Neuronal stem cell (in vitro differentiated cells): ENCODE results near the gene CHST8.

Experiments
- DNase-seq: peaks from one replicate; pipeline ENCODE4 v3.0.0-alpha.2; 2013; ENCODE audit warnings: low spot score
- H2AFZ ChIP-seq: one replicate; pipeline ENCODE4 v1.6.1; 2013; ENCODE audit warnings: mild to moderate bottlenecking, low read length, inconsistent platforms
- H2AK5ac ChIP-seq: 2 replicates; pipeline ENCODE4 v1.6.1; 2013; ENCODE audit warnings: low read depth, mild to moderate bottlenecking, inconsistent platforms, low read length, moderate library complexity, mixed read lengths
- H2BK120ac ChIP-seq: 2 replicates; pipeline ENCODE4 v1.6.1; 2013; ENCODE audit warnings: low read depth, mild to moderate bottlenecking, inconsistent platforms, low read length, moderate library complexity, mixed read lengths
- H2BK12ac ChIP-seq: one replicate; pipeline ENCODE4 v1.6.1; 2013; ENCODE audit warnings: low read length, inconsistent platforms
- H2BK15ac ChIP-seq: 2 replicates; pipeline ENCODE4 v1.6.1; 2013; ENCODE audit warnings: mild to moderate bottlenecking, low read length, inconsistent platforms, mixed read lengths
- H2BK5ac ChIP-seq: one replicate; pipeline ENCODE4 v1.6.1; 2013; ENCODE audit warnings: inconsistent platforms, mild to moderate bottlenecking, low read length, moderate library complexity
- H3K14ac ChIP-seq: one replicate; pipeline ENCODE4 v1.6.1; 2013; ENCODE audit warnings: low read length, inconsistent platforms
- H3K18ac ChIP-seq: 2 replicates; pipeline ENCODE4 v1.6.1; 2013; ENCODE audit warnings: low read length, inconsistent platforms
- H3K23ac ChIP-seq: 2 replicates; pipeline ENCODE4 v1.6.1; 2013; ENCODE audit warnings: low read depth, mild to moderate bottlenecking, mixed read lengths, low read length, inconsistent platforms; ENCODE audit not compliant: poor library complexity
- H3K27ac ChIP-seq: replicated peaks from 3 replicates; pipeline ENCODE4 v1.5.1; 2013; ENCODE audit warnings: low read length, inconsistent platforms
- H3K27me3 ChIP-seq, 3 experiments: 2 replicates each; pipeline ENCODE4 v1.6.1; 2013; ENCODE audit warnings: low read length in 3 of 3, mild to moderate bottlenecking in 2 of 3, inconsistent platforms in 1 of 3, low read depth in 1 of 3, mixed read lengths in 1 of 3, moderate library complexity in 1 of 3; ENCODE audit not compliant: control insufficient read depth in 3 of 3, insufficient read depth in 3 of 3
- H3K36me3 ChIP-seq, 2 donors: replicated peaks in 1 of 2; 2 replicates each; pipeline ENCODE4 v1.6.1; 2013; ENCODE audit warnings: low read length in 2 of 2; ENCODE audit not compliant: control insufficient read depth in 2 of 2, insufficient read depth in 2 of 2
- H3K4ac ChIP-seq: 2 replicates; pipeline ENCODE4 v1.6.1; 2013; ENCODE audit warnings: inconsistent platforms, mild to moderate bottlenecking, low read length, moderate library complexity
- H3K4me1 ChIP-seq, 2 donors: 1 replicate in 1 of 2; 2 replicates in 1 of 2; pipeline ENCODE4 v1.6.1; 2013; ENCODE audit warnings: low read length in 2 of 2, low read depth in 1 of 2; ENCODE audit not compliant: control insufficient read depth in 2 of 2, insufficient read depth in 1 of 2
- H3K4me2 ChIP-seq: one replicate; pipeline ENCODE4 v1.6.1; 2013; ENCODE audit warnings: mild to moderate bottlenecking, low read length, inconsistent platforms; ENCODE audit not compliant: insufficient read depth, poor library complexity, severe bottlenecking
- H3K4me3 ChIP-seq, 2 donors: 2 replicates each; pipeline ENCODE4 v1.5.1; 2013; ENCODE audit warnings: low read length in 2 of 2, mild to moderate bottlenecking in 2 of 2, inconsistent platforms in 1 of 2, moderate library complexity in 1 of 2
- H3K79me1 ChIP-seq: one replicate; pipeline ENCODE4 v1.6.1; 2013; ENCODE audit warnings: low read depth, mild to moderate bottlenecking, inconsistent platforms, low read length, moderate library complexity
- H3K9ac ChIP-seq: one replicate; pipeline ENCODE4 v1.6.1; 2013; ENCODE audit warnings: mild to moderate bottlenecking, low read depth, low read length, inconsistent platforms; ENCODE audit not compliant: poor library complexity
- H3K9me3 ChIP-seq, 2 donors: replicated peaks in 1 of 2; 2 replicates each; pipeline versions ENCODE3 to v1.6.1; 2013; ENCODE audit warnings: low read length in 2 of 2, mild to moderate bottlenecking in 2 of 2, inconsistent platforms in 1 of 2, low read depth in 1 of 2, mixed read lengths in 1 of 2, moderate library complexity in 1 of 2; ENCODE audit not compliant: control insufficient read depth in 2 of 2, insufficient read depth in 1 of 2
- H4K8ac ChIP-seq: one replicate; pipeline ENCODE4 v1.6.1; 2013; ENCODE audit warnings: low read depth, mild to moderate bottlenecking, inconsistent platforms, low read length, moderate library complexity
- H4K91ac ChIP-seq: one replicate; pipeline ENCODE4 v1.6.1; 2013; ENCODE audit warnings: low read length, low read depth, mild to moderate bottlenecking, inconsistent platforms; ENCODE audit not compliant: poor library complexity
- WGBS, 2 donors: extraction: QIAGEN DNeasy Blood & Tissue Kit; methylation state at CpG; one replicate each; pipeline ENCODE4 v1.1.7; 2013; ENCODE audit warnings: missing lambda C conversion rate in 2 of 2, mixed read lengths in 1 of 2; ENCODE audit not compliant: insufficient read length in 2 of 2, insufficient replicate concordance in 1 of 2; ENCODE audit errors: extremely low coverage in 2 of 2; 5-methylcytosine and 5-hydroxymethylcytosine counted together

Gene CHST8

DNA sequence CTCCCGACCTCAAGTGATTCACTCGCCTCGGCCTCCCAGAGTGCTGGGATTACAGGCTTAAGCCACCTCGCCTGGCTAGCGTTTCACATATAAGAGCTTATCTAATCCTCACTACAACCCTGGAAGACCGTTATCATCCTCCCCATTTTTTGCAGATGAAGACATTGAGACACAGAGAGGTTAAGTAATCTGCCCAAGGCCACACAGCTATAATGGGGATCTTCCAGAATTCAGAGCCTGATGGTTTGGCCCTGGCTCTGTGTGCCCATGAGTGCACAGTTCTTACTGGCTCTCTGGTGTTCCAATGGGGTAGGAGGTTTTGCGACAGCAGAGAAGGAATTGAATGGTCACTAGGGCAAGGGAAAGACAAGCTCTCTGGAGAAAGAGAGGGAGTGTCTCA lies 158.1 kb downstream of the CHST8 start:
- Histone ChIP-seq H3K4ac (no peak overlapping the region), H3K27me3 (peaks cover 2 to 30% (median 18%) of the 10 kb centered on the region in 3 experiments), H2AFZ (no peak overlapping the region), H3K23ac (no peak overlapping the region), H3K36me3 (no peaks in the 10 kb centered on the region), H2BK12ac (no peak overlapping the region), H2BK5ac (no peak overlapping the region), H2BK15ac (no peak overlapping the region), H3K4me1 (peaks cover 5 to 6% of the 10 kb centered on the region in 2 donors), H3K14ac (no peak overlapping the region), H3K4me2 (no peak overlapping the region), H3K4me3 (no peak overlapping the region), H3K18ac (no peak overlapping the region), H4K91ac (no peak overlapping the region), H3K79me1 (no peaks in the 10 kb centered on the region), H2BK120ac (no peak overlapping the region), H2AK5ac (no peak overlapping the region), H3K9me3 (peaks cover 0 to 4% of the 10 kb centered on the region in 2 donors), H4K8ac (no peak overlapping the region), H3K27ac (no peak overlapping the region), H3K9ac (no peak overlapping the region)
- WGBS, 2 donors: no CpG with 5 or more reads among the region's 7 CpGs
- no peak for DNase-seq

DNA sequence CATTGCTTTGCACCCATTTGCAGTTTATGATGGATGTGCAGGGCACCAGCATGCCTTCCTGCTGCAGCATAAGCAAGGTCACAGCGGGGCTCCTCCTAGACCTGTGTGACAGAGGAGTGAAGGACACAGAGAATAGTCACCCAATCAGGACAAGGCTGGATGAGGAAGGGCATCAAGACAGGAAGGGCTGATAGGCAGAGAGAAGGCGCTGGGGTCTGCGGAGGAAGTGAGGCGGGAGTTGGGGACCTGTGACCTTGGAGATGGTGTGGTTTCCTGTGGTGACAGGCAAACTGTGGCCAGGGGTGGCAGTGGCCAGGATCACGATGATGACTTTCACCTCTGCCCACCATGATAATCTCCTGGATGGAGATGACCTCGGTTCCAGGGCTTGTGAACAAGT lies 158.5 kb downstream of the CHST8 start:
- Histone ChIP-seq H3K27ac (no peak overlapping the region), H3K18ac (no peak overlapping the region), H2BK15ac (no peak overlapping the region), H3K9ac (no peak overlapping the region), H3K4ac (no peak overlapping the region), H3K36me3 (no peaks in the 10 kb centered on the region), H2AFZ (no peak overlapping the region), H3K23ac (no peak overlapping the region), H2BK12ac (no peak overlapping the region), H4K91ac (no peak overlapping the region), H2BK120ac (no peak overlapping the region), H3K79me1 (no peaks in the 10 kb centered on the region), H3K9me3 (peaks cover 0 to 4% of the 10 kb centered on the region in 2 donors), H3K27me3 (peaks cover 2 to 32% (median 18%) of the 10 kb centered on the region in 3 experiments), H2BK5ac (no peak overlapping the region), H3K4me2 (no peak overlapping the region), H3K4me1 (peaks cover 5 to 6% of the 10 kb centered on the region in 2 donors), H3K4me3 (no peak overlapping the region), H4K8ac (no peak overlapping the region), H3K14ac (no peak overlapping the region), H2AK5ac (no peak overlapping the region)
- no peak for DNase-seq
- WGBS, 2 donors: no CpG with 5 or more reads among the region's 6 CpGs

- Histone ChIP-seq H3K4me1 (peaks cover 5 to 6% of the 10 kb centered on the region in 2 donors), H3K18ac (peak overlapping the region; percentile 72), H4K8ac (no peak overlapping the region), H3K23ac (no peak overlapping the region), H2BK120ac (no peak overlapping the region), H3K14ac (no peak overlapping the region), H2BK15ac (peak overlapping the region; percentile 46), H3K79me1 (no peaks in the 10 kb centered on the region), H2AFZ (no peak overlapping the region), H3K9ac (no peak overlapping the region), H3K4me3 (peak overlapping the region in 1 of 2 donors; percentile 27), H2AK5ac (peak overlapping the region; percentile 26), H2BK12ac (no peak overlapping the region), H3K9me3 (peaks cover 0 to 4% of the 10 kb centered on the region in 2 donors), H4K91ac (peak overlapping the region; percentile 80), H2BK5ac (no peak overlapping the region), H3K4me2 (no peak overlapping the region), H3K27ac (no peak overlapping the region), H3K27me3 (peaks cover 2 to 36% (median 18%) of the 10 kb centered on the region in 3 experiments), H3K4ac (no peak overlapping the region), H3K36me3 (no peaks in the 10 kb centered on the region)
- WGBS, 2 donors: no CpG with 5 or more reads among the region's 12 CpGs
- no peak for DNase-seq
These were observed 159.0 kb downstream of the CHST8 start for GRCh38 chr19:33780746-33781145.

DNA sequence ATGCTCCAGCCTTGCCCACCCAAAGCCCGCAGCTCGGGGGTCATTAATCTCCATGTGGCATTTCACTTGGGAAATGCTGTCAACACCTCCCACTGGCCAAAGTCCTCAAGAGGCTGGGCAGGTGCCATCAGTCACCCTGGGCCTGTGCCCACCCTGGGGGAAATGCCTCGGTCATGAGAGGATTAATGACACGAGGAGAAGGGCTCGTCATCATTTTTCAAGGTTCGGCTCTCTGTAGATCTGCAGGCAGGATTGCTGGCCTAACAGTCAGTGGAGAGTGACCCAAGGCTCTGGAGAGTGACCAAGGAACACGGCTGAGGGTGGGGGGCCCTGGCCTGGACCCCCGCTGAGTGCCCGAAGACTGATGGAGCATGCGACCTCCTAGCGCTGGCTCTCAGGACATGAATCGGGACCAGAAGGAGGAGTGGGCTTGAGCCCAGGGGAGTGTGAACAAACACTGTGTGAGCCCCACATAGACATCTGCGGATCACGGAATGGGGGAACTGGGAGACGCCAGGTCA lies 159.7 kb downstream of the CHST8 start:
- Histone ChIP-seq H3K4me2 (no peak overlapping the region), H3K27me3 (peaks cover 2 to 36% (median 18%) of the 10 kb centered on the region in 3 experiments), H3K9ac (no peak overlapping the region), H3K23ac (no peak overlapping the region), H2AFZ (no peak overlapping the region), H3K9me3 (peaks cover 0 to 4% of the 10 kb centered on the region in 2 donors), H3K18ac (no peak overlapping the region), H3K4me3 (no peak overlapping the region), H3K79me1 (no peaks in the 10 kb centered on the region), H4K8ac (no peak overlapping the region), H2BK120ac (no peak overlapping the region), H3K27ac (no peak overlapping the region), H2BK5ac (no peak overlapping the region), H3K36me3 (no peaks in the 10 kb centered on the region), H2AK5ac (no peak overlapping the region), H2BK15ac (no peak overlapping the region), H4K91ac (no peak overlapping the region), H3K4ac (no peak overlapping the region), H3K4me1 (peaks cover 5 to 6% of the 10 kb centered on the region in 2 donors), H3K14ac (no peak overlapping the region), H2BK12ac (no peak overlapping the region)
- DNase-seq: no peak
- WGBS, 2 donors: no CpG with 5 or more reads among the region's 15 CpGs
